GM18498 (cell line): ENCODE results near the gene EN1.

Experiments
- ATAC-seq: cut with Tn5 transposase; IDR thresholded peaks from one replicate; pipeline ENCODE4 v1.9.1; 2021; ENCODE audit warnings: mild to moderate bottlenecking, moderate library complexity; ENCODE audit not compliant: unreplicated experiment

Gene EN1

DNA sequence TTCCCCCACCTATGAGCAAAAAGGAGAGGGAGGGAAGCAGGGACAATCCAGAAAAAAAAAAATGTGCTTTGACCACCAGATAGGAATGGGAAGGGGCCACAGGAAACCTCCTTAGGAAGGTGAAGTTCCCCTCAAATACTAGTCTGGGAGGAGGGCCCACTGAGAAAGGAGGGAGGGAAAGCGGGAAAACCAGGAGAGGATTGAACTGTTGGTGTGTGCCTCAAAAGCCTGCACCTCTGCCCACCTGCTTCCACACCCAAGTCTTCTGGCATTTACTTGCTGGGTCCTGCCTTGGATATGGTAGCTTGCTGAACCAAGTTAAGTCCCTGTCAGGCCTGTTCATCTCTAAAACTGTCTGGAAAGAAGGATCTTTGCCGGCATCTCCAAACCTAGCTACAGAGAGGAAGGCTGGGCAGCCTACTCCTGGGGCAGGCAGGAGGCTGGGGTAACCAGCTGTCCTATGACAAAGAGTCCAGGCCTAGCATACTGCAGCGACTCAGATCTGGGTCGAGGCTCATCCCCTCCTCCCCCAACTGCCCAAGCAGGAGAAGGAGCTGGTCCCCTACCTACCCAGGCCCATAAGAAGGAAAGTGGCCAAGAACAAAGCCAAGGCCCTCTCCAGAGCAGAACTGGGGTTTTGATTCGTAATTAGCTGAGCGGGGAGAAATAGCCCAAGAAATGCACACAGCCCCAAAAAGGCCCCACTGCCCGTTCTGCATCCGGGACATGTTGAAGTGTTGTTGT lies 3.0 kb downstream of the EN1 start:
- ATAC-seq, result no peak

DNA sequence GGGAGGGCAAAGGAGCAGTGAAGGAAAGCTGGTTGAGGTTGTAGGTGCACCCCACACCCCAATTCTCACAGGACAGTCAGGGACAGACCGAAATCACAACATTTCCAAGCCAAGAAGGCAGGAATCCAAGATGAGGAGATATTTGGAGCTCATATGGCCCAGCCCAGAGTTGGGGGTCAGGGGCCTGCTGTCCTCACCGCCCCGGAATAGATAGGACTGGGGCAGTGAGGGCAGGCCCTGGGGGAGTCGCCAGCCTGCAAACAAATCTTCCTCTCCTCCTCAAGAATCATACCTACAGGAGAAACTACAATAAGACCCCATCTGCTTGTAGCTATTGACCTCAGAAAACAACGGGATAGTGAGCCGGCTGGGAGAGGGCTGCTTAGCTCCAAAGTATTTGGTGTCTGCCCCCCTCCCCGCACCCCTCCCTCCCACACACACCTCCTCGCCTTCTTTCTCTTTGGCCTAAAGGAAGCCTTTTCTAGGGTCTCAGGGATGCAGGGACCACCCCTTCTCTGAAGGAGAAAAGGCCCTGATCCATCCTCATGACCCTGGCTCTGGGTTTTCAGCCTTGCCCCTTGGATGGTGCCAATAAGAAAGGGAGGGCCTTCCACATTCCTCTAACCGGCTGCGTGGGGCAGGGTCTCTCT lies 3.8 kb downstream of the EN1 start:
- no peak for ATAC-seq

DNA sequence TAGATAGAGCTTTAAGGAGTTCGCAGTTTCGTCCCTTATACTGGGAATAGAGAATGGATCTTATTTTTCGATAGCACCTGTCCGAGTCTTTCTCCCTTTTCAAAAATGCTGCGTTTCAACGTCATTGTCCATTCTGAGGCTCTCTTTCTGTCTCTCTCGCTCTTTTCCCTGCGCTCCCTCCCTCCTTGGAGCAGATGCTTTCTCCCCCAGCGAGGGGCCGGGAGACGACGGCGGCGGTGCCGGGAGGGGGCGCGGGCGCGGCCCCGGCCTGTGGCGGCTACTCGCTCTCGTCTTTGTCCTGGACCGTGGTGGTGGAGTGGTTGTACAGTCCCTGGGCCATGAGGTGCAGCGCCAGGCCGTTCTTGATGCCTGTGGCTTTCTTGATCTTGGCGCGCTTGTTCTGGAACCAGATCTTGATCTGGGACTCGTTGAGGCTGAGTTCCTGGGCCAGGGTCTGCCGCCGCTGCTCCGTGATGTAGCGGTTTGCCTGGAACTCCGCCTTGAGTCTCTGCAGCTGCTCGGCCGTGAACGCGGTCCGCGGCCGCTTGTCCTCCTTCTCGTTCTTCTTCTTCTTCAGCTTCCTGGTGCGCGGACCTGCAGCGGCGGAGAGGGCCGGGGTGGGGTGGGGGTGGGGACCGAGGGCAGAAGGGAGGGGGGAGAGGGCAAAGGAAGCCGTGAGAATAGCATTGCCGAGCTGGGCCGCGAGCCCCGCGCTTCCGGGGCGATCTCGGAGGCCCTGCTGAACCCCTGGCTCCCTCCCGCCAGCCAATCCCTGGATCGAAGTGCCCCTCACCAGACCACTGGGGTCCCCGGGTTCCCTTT lies 4.6 kb downstream of the EN1 start:
- ATAC-seq, result no peak

DNA sequence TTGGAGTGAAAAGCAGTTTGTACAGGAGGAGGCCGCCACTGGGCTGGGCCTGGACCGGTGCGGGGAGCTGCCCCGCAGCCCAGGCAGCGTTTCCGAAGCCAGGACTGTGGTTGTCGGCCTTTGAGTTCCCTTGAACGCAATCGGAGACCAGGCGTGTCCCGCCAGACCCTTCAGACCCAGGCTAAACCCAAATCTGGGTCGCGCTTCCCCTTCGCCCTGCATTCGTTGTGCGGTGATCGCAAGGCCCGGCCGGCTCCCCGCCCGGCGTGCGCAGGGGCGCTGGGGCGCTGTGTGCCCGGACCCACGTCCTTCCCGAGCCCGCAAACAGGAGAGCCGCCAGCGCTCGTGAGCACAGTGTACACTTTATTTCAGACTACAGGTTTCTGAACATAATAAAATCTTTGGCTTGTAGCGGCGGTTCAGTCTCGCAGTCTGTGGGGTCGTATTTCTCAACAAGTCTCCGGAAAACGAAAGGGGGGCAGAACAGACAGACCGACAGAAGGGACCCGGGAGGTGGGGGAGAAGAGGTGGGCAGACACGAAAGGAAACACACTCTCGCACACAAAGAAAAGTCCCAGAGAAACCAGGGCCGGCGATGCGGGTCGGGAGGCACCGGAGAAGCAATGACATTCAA lies 5.5 kb downstream of the EN1 start:
- ATAC-seq, result no peak

DNA sequence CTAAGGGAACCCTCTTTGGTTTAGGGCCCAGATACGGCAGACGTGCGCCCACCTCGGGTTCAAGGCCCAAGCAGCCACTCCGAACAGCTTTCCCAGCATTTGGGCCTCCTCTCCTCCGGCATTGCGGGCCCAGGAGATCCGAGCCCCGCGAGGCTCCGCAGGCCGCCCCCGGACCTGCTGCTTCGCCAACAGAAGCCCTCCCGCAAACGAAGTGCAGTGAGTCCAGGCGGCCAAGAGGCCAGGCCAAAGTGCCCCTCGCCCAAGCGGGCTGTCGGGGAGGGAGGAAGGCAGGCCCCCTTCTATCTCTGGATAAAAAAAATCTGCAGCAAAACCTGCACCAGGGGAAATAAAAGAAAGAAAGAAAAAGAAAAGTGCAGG lies 6.0 kb downstream of the EN1 start:
- ATAC-seq, result no peak

DNA sequence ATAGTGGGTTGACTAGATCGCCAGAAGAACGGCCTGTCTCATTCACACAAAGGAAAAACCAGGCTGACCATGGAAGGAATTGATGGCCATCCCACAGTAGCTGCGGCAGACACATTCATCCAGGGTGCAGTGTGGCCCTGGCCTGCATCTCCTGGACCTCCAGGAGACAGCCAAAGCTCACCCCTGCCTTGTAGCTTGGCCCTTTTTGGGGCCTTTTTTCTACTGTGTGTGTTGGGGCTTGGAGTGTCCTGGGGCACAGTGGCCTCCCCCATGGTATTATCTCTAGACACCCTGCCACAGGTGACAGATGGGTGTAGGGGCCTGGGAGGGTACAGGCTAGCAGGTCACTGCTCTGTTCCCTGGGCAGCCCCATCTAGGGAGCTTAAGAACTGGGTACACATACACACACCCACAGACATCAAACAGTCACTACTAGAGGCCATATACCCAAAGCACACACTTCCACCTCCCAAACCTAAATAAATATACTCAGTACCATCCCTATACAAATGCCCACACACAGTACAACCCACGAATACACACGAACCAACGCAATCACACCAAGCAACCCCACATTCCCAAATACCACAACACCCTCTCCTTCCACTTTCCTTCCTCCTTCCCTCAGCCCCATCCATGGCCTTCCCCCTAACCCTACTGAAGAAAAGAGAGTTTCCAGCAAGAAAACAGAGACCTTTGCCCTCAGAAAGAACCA lies 8.6 kb downstream of the EN1 start:
- ATAC-seq, result no peak

DNA sequence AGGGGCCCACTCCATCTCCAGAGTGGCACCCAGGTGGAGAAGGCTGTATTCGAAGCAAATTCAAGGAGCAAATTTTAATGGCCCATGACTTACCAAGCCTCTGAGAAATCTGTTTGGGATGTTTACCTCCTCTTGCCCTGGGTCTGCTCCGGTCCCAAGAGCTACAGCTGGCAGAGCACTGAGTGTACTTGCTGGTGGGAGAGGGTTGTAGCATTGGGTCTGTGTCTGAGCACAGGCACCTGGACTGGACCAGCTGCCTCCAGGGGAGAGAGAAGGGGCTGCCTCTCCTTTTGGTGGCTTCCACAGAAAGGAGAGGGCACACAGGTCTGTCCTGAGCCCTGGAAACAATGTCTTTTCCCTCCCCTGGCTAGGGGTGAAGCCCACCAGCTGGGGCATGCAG lies 9.8 kb downstream of the EN1 start:
- no peak for ATAC-seq

DNA sequence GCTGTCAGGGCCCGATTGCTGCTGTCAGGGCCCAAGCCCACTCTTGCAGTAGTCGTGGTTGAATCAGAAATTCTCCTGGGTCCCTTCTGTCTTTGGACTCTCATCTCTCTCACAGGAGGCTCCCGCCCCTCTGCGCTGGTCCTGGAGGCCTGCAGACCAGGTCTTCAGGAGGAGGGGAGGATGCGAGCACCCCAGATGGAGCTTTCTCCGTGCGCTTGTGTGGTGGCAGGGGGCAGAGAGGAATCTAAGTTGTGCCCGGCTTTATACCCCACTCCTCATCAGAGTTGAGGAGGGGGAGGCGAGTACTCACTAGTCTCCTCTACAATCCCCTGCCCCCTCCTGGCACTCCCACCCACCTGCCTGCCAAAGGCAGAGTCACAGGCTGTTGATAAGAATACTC lies 10.4 kb downstream of the EN1 start:
- no peak for ATAC-seq

DNA sequence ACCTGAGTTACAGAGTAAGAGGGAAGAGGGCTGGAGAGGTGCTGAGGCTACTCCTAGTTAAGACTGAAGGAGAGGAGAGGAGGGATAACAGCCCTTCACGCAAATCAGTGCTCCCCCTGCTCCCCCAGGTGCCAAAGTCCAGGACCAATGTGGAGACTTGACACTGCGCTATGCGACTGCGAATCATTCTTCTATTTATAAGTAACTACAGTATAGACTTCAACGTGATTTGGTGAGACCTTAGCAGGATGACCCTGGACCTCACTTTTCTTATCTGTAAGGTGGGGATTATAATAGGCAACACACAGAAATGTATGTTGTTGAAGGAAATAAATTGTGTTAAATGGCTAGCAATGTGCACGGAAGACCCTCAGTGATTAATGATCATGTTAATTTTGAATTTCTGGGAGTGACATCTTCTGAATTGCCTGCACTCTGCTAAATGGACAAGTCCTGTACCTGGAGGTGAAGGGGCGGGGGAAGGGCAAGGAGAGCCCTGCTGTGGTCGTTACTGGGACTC lies 11.0 kb downstream of the EN1 start:
- no peak for ATAC-seq

DNA sequence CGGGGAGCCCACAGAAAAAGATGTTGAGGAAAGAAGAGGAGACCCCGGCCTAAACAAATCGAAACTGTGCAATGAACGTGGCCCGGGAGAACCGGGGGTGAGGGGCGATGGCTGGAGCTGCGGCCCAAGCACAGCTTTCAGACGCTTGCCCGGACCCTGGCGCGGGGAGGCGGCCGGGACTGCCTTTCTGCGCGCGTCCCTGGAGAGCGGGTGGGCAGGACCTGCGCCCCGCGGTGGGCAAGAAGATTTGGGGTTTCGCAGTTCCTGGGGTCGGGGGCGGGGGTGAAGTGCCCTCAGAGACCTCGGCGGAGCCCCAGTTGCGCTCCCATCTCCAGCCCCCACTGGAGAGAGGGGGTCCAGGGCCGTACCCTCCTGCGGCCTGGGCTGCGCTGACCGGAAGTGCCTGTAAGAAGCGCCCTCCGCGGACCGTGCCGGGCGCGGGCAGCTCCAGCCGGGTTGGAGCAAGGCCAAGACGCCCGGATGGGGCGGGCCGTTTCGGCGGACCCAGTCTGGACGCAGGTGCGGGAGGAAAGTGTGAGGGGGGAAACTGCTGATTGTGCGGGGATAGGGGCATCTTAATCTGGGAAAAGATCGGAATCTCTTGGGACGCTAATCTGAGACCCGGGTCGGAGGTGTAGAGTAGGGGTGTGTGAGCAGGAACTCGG lies 11.6 kb downstream of the EN1 start:
- ATAC-seq, result no peak

DNA sequence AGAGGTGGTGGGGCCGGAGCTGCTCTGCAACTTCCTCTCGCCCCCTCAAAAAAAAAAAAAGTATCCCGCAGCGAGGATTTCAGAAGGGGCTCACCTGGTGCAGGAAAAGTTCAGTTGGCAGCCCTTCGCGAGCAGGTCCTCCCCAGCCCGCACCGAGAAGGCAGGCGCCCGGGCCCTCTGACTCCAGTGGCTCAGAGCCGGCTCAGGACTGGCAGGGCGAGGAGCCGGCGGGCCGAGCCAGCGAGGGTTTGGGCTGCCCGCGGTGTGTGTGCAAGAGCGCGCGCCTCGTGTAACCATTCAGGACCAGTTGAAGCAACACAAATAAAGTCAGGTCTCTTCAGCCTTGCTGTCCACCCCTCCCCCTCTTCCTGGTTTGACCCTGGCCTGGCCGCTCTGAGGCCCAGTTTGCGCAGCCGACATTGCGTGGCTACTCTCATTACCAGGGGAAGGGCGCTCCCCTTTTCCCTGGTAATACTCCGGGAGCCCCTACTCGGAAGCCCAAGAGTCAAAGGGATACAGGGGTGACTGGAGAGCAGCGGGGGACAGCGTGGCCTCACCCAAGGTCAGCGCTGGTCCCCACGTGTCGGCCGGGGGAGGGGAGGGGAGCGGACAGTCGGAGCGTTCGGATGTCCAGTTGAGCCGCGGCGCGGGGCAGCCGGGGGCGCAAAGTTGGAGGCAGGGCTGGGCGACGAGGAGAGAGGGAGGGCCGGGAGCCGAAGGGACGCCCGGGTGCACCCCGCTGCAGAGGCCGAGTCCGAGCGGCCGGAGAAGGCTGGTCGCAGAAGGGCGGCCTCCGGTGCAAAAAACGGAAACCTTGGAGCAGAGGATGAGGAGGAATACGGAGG lies 12.3 kb downstream of the EN1 start:
- no peak for ATAC-seq

DNA sequence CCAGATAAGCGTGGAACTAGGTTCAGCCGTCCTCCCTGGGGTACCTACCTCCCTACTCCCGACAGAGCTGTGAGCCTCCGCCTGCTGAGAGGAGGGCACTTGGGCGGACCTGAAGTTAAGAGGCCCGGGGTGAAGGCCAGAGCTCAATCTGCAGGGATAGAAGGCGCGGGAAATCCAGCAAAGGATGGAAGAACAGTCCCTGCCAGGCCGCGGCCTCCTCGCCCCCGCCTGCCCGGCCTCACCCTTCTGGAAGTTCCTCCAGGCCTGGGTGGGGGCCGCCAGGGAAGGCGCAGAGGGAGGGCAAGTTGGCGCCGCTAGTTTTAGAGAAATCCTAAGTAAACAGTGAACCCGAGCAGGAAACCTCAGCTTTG lies 13.0 kb downstream of the EN1 start:
- no peak for ATAC-seq

DNA sequence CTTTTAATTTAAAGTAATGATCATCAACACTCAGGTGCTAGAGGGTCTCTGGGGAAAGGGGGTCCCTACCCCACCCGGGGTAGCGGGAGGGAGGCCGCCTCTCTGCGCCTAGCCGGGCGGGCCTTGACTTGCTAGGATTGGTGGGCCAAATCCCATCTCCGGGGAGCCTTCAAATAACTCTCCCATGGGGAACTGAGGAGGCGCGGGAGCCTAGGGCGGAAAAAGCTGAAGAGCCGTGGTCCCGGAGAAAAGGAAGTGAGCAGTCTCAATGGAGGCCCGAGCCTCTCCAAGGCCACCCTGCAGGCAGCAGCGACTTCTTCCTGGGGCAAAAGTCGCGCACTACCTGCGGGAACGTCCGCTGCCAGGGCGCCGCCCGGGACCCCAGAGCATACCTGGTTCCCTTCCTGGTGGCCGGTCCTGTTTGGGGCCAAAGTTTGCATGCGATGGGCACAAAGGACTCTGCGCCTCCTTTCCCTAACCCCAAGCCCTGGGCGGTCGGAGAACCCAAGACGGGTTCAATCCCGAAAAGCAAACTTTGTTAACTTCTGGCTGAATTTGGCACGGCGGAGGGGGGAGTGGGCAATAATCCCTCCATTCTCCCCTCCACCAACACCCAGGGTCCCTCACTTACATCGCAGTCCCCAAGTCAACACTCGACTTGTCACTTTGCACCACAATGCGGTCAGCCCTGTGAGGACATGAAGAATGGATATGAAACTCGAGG lies 13.6 kb downstream of the EN1 start:
- ATAC-seq, result no peak

DNA sequence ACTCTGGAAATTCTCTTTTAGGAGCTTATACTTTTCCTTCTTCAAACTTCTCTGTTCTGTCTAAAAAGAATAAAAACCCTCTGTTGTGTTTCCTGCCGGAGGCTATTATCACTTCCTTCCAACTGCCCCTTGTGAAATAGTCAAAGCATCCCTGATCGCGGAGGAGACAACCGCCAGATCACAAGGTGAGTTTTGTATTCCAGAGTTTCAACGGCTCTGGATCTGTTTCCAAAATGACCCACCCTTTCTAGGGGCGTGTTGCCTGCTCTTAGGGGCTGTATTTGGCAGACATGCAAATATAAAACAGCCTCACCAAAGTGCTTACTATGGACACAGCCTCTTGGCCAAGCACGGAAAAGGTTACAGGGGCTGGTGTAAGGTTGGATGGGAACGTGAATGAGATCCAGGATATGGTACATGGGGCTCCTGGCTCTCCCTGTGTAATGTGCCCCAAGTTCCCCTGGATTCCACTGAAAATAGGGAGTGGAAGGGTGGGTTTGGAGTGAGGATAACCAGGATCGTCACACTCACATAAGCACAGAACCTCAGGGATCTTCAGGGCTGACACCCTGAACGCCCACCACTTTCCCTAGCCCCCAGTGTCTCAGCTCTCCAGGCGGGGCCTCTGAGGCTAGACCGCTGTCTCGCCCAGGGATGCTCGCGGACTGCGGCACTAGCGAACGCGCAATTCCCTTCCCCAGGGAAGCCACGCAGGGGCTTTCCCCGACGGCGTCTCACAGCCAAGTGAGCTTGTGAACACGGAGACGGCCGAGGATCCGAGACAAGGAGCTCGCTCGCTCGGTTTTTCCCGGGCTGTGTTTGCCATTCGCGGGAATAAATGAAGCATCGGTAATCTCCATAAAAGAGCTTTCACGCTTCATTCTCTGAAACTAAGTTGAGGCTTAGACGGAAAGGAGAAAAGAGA lies 14.4 kb downstream of the EN1 start:
- ATAC-seq, result no peak

DNA sequence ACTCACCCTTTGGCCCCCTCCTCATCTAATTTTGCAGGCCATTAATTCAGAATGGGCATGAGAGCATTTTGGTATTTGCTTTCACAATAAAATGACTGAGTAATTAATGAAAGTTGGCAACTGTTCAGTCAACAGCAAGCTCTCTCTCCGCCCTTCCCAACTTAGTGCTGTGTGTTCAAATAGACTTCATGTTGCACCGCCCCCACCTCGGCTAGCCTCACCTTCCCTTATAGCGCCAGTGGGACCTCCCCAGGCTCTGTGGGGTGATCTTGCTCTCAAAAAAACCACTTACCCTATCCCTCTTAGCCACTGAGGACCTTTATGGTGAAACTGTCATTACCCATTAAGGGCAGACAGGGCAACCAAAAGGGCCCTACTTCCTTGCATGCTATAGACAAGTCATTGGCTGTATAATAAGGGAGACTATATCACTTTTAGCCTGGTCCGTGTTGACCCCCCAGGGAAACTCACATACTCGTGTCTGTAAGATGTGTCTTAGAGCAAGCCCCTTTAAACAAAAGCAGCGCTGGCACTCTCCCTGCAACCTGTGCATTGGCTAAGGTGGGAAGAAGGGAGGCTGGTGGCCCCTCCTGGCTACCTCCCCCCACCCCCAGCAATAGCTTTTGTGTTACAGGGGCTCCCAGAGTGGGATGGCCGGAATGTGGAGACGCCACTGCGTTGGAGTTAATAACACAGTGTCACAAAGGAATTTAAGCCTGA lies 15.2 kb downstream of the EN1 start:
- ATAC-seq, result no peak

DNA sequence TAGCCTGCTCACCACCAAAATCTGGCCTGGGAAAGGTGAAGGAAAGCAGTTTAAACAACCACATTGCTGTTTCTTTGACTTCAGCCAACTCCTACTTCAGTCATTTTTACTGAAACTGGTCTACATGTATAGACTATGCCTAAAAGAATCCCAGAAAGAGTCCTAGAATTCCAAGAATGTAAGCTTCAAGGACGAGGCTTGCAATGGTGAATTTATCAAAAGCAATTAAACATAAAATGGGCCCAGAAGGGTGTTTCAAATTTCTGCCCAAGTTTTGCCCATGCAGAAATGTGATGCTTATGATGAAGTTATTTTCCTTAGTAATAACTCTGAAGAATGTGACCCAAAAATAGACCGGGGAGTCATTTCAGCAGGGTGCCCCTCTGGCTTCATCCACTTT lies 16.6 kb downstream of the EN1 start:
- no peak for ATAC-seq

DNA sequence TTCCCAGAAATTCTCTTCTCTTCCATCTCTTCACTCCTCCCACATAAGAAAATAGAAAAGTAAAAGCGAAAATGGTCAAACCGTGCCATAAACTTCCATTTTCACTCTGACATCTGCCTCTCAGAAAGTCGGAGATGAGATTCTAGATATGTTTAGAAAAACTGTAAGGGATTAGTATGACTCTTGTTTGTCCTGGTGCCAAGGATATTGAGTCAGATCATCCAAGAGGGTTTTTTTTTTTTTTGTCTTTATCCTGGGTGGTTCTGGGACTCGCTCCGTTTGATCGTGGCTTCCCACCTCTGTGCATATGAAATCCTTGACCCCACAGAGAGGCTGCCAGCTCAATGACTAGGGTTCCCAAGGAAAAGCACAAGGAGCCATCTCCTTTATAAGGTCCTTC lies 17.3 kb downstream of the EN1 start:
- no peak for ATAC-seq
